ENCODE data around the gene UST.
A peak's percentile ranks its signal among the peaks of the same experiment; 100 is the strongest.
"Not testable (repeated sequence)": the region's sequence is repeated elsewhere in the genome, so short reads cannot be mapped to it uniquely, and the experiment has no call there.

UST gene

DNA sequence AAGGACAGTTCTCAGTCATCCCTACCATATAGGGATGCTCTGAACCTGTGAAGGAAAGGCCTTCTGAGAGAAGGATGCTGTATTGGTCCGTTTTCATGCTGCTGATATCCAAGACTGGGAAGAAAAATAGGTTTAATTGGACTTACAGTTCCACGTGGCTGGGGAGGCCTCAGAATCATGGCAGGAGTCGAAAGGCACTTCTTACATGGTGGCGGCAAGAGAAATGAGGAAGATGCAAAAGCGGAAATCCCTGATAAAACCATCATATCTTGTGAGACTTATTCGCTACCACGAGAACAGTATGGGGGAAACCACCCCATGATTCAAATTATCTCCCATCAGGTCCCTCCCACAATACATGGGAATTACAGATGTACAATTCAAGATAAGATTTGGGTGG, 209.3 kb downstream of the UST start:
- not testable (repeated sequence) for DNase-seq

DNA sequence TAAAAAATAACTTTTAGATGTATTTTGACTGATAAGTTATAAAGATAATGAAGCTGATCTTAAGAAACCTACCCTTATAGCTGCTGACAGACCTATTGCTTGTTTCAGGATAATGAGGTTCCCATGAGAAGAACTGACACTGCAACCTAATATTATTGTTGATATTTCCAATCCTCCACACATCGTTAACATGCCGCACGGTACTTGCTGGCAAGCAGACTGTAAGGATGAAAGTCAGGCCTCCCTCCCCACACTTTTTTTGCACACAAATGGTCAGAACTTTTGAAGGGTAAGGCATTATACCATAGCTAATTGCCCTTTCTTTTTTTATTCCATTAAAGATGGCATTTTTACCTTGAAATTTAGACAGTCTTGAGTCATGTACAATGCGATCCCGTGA, 210.9 kb downstream of the UST start:
- no peak for DNase-seq

DNA sequence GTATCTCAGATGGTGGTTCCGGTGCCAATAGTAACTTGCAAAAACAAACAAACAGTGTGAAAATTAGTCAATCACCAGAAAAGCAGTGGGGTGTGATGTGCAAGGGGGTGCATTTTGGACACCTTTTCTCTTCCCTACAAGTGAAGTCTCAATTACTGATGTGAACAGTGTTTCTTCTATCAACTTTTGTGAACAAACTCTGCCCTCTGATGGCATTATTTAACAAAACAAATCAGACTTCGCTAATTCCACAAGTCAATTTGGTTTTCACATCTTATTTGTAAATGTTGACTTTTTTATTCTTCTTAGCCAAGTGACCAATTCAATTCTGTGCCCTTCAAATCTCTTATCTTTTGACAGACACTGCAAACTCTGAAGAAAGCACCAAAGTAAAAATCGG, 212.2 kb downstream of the UST start:
- no peak for DNase-seq

DNA sequence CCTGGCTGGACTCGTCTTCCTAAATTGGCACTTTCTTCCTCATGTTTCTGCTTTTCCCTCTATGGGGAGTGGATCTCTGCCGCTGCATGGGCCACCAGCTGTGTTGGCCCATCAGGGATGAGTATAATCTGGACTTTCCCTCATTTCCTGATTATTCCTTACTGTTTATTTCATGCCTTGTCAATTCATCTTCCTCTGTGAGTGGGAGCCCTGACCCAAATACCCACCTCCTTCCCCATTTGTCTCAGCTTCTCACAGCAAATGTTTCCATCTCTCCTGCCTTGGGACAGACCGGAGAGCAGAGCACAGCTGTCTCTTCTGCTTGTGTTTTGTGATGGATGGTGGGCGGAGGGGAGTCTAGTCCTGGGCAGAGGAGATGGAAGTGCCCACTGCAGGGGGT, 212.7 kb downstream of the UST start:
- no peak for DNase-seq

DNA sequence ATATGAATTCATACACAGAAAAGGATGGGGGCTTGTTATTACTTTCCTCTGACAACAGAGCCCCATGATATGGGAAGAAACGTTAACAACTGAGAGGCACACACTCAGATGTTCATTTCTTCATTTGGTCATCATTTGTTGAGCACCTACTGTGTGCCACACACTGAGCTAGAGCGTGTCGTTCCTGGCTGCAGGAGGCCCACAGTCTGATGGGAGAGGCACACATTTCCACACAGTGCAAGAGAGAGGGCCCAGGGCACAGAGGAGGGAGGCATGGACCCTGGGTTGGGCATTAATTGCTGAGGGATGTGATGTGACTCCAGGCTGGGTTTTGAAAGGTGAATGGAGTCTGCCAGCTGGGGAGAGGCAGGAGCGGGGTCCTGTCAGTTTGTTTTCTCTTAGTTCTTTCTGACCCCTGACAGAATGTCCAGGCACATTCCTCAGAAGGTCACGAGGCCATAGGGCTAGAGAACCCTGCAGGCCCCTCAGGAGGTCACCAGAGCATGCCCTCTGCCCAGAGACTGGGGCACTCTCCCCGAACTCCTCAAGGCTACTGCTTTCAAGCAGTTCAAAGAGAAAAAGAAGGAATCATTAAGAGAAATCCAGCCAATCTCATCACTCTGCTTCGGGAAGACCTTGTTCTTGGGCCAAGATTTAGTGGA, 216.2 kb downstream of the UST start:
- DNase-seq, result no peak

DNA sequence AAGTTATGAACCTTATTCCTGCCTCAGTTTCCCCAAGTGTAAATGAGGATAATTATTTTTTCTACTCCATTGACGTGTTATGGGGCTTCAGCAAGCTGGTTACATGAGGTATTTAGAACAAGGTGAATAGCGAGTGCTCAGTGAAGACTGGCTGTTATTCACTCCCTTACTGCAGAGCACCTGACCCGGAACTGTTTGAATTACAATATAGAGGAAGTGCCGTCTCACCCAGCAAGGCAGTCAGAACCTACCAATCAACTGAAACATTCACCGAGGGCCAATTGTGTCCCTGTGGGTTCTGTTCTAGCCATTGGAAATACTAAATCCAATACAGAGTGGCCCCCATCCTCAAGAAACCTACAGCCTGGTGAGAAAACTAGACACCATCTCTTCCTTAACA, 216.9 kb downstream of the UST start:
- no peak for DNase-seq

DNA sequence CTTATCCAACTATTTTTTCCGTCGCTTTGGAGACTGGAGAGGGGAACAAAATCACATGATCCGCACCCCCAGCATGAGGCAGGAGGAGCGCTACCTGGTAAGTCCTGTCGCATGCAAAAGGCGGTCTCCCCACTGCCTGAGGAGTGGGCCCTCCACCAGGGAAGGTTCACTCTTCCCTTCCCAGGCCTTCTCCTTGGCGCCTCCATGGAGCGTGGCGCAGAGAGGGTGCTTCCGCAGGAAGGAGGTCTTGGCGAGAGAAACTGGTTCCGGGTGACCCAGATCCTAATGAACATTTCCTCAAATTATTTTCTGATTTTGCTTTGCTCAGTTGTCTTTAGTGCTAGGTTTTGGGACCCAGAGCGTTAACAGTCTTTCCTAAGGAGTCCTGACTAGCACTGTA, 217.6 kb downstream of the UST start:
- DNase-seq, result no peak

DNA sequence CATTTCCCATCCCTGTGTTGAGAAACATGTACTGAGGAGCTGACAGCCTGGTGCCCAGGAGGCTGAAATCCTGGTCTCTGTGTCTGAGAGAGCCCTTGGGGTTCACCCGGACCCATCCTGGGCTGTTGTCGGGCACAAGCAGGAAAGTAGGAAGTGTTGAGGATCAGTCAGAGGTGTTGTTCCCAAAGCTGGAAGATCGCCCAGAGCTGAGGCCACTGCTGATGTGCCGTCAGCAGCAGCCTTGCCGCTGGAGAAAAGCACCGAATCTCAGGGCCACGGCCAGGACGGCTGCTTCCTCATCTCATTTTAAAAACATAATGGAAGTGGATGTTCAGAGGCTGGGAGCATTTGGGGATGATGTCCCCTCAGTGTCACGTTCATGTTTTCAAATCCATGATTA, 218.5 kb downstream of the UST start:
- no peak for DNase-seq

DNA sequence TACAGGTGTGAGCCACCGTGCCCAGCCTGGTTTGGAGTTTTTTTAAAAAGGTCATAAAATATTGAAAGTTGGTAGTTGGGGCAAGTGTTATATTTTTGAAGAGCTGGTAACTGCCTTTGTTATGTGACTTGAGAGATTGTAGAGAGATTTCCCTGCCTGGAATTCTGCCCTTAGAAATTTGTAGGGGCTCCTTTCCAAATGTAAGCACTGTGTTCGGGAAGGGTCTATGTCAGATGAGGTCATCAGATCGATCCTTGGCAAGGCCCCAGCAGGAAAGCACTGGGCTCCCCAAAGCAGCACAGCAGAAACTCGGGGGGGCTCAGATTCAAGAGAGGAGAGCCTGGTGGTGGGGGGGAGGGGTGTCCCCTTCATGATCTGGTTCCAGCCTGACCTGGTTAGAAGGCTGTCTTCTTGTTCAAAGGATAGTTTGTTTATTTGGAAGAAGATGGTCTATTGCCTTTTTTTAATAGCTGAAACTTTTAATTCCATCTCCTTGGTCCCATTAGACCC, 220.2 kb downstream of the UST start:
- DNase-seq, result no peak

DNA sequence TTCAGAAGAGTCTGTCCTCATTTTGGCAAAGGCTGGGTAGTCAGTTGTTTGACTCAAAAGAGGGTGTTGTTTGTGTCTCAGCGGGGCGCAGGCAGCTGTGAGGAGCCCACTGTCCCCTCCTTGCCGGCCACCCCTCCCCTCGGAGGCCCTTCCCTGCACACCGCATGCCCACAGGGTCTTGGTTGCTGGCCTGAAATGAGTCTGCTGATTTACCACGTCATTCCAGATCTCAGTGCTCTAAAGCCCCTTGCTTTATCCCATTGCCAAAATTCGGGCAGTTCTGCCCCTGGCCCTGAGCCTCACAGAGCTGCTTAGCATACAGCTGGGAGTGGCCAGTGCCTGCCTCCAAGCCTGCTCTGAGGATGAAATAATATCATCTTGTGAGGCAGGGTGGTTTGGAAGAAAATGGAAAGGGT, 220.7 kb downstream of the UST start:
- DNase-seq, result no peak

DNA sequence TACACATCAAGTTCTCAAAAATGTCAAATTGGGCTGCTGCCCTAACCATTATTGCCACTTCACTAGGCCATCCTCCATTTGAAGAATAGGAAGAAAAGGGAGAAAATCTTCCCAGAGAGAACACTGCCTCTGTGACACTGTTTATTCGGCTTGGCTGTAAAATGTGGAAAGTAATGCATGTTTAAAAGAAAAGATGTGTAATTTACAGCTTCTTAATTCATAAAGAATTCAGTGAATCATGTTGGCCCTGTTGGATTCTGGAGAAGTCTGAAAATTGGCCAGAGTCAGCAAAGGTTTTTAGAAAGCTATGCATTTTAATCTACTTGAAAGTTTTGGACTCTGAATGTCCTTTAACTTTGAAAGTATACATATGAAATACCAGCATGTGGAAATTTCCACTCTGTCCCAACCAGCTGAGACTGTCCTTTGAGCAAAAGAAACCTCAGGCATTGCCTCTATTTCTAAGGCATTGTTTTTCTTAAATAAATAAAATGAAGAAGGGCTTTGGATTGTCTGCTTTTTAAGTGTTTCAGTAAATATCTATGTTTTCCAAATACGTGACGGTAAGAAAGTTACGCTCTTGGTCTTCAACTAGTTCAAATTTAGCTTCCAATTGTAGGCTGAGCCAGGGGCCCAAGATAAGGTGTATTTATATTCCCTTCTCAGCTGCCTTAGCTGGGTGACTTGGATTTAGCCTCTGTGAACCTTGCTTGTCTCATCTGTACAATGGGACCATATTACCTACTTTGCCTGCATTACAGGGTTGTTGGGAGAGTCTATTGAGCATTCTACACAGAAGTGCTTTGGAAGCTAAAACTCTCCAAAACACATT, 222.2 kb downstream of the UST start:
- no peak for DNase-seq

DNA sequence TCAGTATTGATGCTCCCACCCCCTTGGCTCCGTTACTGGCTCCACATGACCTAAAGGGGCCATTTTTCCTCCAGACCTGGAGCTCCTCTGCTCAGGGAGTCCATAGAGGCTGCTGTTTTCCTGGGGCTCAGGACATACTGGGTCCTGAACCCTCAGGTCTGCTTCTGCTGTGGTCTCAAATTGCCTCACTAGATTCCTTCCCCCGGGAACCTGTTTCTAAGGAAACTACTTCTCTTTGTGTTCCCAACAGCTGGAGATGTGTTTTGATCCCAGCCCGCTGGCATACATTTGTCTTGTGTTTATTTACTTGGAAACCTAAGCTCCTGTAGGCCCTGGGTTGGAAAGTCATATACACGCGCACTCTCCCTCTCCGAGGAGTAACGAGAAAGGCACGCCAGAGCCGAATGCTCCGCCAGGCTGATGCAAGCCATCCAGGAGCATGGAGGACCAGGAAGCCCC, 222.8 kb downstream of the UST start:
- no peak for DNase-seq

DNA sequence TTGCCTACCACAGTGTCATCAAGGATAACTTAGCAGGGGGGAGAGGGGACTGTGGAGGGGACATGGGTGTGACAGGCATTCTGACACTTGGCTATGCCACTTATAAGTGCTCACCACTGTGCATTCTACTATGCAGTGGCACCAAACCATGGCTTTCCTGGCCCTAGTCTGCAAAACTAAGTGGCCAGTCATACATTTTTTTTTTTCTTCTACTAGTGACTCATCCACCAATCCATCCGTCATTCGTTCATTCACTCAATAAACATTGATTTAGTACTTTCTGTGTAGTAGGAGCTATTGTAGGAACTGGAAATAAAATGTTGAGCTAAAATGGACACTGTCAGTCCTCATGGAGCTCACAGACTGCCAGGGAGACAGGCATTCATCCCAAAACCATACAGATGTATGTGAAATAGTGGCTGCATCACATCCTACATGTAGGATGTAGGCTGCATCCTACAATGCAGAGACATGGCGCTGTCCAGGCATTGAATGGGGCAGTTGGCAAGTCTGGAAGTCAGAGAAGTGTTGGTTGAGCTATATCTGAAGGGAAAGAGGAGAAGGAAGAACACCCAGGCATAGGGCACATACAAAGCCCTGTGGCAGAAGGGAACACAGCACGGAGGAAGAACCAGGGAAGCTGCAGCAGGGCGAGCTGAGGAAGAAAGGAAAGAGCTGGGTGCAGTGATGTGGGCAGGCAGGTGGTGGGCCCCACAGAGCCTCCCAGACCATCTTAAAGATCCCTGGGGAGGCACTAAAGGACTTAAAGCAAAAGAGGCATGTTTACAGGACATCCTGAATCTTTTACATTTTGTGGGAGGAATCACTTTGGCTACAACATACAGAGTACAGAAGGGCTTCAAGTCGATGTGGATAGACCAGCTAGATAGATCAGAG, 224.4 kb downstream of the UST start:
- DNase-seq, result no peak

DNA sequence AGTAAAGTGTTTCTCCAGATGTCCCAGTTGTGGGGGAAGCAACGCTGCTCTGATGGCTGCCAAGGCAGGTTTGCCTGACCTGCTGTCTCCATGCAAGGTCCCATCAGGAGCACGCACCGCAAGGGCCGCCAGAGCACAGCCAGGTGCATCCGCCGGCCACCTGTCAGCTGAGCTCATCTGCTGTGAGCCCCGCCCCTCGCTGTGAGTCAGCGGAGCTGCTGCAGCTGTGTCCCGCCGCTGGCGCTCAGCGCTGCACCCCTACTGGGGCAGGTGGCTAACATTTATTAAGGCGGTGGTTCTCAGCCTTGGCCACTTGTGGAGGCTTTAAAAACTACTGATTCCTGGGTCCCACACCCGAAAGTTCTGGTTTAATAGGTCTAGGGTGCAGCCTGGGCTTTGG, 225.7 kb downstream of the UST start:
- peak; percentile 35 for DNase-seq

DNA sequence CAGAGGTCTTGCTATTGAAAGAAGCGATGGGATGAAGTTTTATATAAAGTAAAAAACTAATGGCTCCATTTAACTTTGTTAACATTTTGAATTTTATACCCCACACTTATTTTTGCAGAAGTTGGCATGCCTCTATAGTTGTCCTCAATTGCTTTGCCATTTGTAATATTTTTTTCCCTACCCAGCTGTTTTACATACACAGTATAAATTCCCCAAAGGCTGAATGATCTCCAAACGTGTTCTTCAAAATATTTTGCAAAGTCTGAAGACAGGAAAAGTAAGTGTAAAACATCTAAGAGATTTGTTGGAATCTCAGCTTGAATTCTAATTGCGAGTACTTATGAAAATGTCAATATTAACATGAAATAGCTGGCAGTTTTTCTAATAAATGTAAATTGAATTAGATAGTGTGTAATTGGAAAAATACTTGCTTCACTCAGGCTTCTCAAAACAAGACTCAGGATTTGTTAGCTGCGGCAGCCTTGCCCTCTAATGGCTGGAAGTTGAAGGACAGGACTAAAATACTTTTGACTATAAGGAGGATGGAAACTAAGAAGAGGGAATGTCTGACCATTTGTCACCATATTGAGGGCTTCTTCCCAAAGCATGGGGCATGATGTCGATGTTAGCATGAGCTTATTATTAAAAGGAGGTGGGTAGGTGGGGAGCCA, 226.8 kb downstream of the UST start:
- DNase-seq, result no peak

DNA sequence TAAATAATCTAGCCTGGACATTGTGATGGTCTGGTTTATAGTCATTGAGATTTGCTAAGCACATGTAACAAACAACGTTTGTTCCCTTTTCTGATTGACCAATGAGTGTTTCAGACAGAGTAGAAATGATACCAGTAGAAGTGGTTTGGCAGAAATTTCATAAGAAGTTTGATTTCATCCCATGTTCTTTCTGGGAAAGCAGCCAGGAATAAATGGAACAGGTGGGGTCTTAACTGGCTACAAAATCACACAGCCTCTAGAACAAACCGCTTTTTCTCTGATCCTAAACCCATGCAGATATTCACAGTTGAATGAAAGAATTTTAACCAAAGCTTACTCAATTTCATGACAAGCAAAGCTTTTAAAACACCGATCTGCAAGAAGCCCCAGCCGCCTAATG, 227.5 kb downstream of the UST start:
- no peak for DNase-seq

DNA sequence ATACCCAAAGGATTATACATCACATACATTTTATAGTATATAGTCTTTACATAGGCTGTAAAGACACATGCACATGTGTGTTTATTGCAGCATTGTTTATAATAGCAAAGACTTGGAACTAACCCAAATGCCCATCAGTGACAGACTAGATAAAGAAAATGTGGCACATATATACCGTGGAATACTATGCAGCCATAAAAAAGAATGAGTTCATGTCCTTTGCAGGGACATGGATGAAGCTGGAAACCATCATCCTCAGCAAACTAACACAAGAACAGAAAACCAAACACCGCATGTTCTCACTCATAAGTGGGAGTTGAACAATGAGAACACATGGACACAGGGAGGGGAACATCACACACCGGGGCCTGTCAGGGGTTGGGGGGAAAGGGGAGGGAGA, 231.5 kb downstream of the UST start:
- DNase-seq, result not testable (repeated sequence)

DNA sequence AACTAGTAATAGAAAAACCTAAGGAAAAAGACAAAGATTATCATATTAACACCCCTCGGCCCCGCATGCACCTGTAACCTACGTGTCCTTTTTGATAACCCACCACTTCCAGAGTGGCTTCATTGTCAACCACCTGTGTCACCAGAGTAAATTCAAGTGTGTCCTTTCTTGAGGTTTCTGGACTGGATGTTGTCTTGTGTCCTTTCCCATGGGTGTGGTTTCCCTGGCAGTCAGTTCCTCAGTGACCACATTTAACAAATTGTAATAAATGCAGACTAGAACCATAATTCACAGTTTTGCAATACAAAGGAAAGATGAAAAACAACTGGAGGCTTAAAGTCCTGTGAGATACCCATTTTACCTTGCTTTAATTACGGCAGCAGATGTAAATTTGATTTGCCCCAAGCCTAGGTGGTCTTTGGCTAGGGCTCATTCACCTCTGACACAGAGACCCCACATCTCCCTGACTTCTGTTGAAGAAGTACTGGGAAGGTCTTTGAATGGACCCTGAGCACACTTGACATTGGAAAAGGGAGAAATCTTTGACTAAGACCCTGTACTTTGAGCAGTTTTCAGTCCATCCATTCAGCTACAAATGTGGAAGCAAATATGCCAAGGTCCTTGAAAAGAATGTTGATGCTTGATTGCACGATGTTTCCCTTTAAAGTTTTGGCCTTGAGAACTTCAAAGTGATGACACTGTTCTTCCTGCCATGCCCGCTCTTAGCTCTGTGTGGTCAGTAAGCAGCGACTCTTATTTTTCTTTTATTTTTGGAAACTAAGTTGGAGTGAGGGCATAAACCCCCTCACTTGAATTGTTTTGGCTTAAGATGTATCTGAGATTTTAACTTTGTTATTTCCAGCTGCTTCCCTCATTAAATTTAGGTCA, 232.4 kb downstream of the UST start:
- no peak for DNase-seq

DNA sequence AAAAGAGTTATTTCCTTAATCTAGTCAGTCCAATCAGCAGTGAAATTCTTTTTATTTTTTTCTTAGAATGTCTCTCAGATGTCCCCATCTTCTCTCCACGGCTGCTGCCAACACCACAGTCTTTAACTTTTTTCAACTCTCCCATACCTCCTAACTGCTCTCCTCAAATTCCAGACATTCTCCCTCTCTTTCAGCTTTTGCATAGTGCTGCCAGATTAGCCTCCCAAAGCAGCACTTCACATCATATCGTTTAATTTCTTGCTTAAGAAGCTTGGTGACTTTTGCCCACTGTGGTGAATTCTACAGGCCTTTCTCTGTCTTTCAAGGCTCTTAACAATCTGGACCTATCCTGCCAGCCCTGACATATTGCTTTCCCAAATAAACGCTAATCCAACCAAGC, 233.4 kb downstream of the UST start:
- DNase-seq, result no peak

DNA sequence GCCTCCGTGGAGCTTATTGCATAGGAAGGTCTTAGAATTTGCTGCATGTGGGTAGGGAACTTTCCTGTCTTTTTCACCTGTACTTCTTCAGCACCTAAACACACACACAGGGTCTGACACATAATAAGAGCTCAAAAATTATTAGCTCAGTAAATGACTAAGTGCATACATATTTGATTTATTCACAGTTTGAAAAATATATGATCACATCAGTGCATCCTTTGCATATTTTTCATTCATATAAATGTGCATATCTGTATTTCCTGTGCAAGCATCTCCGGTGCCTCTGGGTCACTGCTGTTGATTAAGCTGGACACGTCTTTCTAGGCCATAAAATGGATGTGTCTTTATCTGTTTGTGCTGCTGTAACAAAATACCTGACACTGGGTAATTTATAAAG, 234.7 kb downstream of the UST start:
- DNase-seq, result no peak

DNA sequence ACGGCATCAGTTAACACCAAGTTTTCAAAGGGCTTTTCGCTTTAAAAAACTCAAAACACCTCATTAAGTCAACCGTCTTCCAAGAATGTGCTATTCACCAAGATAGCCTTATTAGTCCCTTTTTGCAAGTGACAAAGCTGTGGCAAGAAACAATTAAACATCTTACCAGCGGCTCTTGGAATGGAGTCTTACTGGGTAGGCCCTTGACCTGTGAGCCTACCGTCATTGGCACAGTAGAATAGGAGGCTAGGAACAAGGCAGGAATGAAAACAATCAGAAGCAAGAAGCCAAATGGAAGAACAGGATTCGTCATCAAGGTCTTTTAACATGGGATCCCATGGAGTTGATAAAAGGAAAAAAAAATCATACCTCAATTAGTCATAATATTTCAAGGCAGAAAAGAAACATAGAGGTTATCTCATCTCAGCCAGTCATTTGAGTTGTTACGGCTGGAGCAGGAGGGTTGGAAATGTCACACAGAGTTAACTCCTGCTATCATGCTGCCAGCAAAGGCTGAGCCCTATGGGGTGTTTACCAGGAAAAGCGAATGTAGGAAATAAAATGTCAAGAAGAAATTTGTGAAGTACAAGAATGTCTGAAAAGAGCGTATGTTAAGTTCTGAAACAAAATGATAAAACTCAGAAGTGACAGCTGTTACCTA, 236.4 kb downstream of the UST start:
- DNase-seq, result no peak
